Astrocyte of the hippocampus (primary cell): ENCODE measurements around the gene LTC4S.

Source experiments
- DNase-seq: peaks from one replicate; pipeline ENCODE4 v3.0.0; 2011; ENCODE audit warnings: low read depth, low spot score

Gene LTC4S

DNA sequence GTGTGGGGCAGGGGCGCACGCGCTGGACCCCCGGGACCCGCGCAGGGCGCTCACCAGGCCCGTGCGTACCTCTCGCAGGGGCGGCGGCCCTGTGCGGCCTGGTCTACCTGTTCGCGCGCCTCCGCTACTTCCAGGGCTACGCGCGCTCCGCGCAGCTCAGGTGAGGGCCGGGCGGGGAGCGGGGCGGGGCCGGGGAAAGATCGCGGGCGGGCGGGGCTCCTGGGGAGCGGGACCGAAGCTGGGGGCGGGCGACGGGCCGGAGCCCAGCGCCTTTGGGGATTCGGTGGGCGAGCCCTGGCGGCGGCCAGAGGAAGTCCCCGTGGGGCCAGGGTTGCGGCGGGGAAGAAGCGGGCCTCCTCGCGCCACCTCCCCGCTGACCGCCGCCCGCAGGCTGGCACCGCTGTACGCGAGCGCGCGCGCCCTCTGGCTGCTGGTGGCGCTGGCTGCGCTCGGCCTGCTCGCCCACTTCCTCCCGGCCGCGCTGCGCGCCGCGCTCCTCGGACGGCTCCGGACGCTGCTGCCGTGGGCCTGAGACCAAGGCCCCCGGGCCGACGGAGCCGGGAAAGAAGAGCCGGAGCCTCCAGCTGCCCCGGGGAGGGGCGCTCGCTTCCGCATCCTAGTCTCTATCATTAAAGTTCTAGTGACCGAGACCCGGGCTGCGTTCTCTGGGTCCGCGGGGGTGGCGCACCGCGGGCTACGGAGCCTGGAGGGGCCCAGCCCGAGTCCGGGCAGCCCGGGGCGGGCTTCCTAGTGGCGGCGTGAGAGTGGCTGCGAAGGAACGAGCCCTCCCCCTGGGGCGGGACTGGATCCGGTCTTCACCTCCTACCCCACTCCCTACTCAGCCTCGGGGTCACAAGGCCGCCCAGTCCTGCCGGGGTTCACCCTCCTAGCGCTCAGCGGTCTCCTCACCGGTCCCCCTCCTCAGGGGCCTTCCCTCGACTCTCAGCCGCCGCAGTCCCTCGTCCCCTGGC is 2.4 kb downstream of the LTC4S start:
- peak; percentile 95 for DNase-seq

DNA sequence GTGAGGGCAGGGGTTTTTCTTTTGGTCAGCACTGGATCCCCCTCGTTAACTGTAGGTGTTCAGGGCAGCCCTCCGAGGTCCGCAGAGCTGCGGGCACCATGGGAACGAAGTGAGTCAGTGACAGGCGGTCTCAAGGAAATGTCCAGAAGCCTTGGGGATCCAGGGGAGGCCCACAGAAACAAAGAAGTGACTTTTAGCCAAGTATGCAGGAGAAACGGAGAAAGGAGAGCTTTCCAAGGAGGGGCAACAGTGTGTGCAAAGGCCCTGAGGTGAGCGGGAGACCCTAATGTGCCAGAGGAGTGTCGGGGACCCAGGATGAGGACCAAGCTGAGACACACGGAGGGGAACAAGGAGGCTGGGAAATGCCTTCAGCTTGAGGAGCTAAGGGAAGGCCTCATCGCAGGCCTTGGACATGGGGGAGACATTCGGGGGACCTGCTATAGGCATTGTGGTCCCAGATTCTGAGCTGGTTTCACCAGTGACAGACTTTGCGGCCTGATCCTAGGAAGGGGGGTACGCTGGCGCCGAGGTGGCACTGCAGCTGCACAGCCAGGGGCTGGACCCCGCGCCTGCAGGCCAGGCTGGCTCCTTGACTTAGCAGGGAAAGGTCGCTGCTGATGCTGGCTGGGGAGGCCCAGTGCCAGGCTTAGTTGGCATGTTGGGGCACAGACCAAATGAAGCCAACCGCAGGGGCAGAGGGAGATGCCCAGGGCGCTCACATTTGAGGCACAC is 3.3 kb downstream of the LTC4S start:
- no peak for DNase-seq

DNA sequence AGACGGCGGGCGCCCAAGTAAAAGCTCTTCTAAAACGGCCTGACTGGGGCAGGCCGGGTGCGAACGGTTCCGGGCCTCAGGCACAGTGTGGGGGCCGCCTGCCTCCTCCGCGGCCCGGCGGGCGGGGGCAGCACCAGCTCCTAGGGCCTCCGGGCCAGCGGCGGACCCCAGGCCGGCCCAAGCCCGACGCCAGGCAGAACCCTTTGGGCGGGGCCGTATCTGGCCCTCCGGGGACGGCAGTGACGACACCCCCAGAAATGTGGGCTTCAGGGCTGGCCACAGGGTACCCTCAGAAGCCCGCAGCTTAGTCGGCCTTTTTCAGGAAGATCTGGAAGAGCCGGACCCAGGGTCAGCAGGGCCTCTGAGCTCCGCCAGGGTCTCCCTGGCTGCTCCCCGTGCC is 4.0 kb downstream of the LTC4S start:
- no peak for DNase-seq

DNA sequence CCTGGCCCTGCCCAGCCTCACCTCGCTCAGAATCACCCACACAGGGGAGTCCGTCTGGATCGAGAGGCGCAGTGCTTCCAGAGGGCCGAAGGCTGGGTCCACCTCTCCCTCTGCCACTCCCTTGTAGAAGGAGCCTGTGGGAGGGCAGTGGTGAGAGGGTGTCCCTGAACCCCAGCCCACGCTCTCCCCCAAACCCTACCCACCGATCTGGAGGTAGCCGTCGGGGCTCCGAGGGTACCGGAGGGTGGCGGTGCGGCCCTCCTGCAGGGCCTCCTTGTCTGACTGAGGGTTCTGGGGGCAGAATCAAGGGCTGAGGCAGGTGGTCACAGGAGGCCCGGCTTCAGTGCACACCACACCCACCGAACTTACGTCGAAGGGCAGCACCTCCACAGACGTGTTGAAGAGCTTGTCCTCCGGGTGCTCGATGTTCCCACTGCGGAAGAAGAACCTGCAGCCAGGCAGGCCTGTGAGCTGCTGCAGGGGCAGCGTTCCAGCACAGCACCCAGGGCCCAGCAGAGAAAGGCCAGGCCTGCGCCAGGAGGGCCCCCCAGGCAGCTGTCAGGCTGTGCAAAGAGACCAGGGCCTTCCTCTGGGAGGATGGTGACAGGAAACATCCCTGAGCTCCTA is 4.5 kb downstream of the LTC4S start:
- no peak for DNase-seq

DNA sequence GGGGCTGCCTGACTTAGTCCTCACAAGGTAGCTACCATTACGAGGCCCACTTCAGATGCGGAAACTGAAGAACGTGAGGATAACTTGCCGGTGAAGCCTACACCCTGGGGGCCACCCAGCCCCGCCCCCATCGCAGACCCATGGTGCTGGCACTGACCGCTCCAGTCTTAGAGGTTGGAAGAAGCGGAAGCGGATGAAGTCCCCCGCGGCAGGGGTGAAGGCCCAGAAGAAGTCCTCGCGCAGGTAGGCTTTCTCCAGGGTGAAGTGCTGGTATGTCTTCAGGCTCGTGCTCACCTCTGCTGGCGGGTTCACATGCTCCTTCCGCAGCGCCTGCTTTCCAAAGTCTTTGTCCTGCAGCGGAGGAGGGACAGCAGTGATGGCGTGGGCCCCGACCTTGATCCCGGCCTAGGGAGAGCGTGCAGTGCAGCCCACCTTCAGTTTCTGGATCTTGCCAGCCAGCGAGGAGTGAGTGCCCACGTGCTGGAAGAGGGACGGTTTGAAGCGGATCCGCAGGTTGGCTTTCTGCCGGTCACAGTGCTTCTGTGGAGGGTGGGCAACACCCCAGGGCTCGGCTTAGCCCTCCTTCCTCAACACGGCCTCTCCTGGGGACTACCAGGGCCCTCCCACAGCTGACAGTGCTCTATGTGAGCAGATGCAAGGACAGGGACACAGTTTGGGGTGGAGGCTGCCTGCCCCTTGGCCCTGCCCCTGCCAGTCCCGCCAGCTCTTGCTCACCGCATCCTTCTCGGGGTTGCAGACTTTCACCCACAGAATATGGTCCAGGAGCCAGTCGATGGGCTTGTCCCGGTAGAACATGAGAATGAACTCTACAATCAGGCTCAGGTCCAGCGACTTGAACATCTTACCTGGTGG is 5.2 kb downstream of the LTC4S start:
- no peak for DNase-seq

DNA sequence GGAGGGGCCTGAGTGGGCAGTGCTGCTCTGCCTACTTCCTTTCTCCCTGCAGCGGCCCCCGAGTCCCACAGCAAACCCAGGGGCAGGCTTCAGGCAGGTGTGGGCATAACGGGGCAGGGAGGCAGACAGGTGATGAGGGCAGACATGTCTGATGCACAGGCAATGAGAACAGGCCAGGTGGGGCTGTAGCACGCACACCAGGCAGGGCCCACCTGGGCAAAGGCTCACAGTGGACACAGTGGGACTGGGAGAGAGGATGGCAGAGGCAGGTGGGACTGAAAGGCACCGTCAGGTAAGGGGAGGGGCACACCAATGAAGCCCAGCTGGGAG is 5.8 kb downstream of the LTC4S start:
- DNase-seq = no peak

DNA sequence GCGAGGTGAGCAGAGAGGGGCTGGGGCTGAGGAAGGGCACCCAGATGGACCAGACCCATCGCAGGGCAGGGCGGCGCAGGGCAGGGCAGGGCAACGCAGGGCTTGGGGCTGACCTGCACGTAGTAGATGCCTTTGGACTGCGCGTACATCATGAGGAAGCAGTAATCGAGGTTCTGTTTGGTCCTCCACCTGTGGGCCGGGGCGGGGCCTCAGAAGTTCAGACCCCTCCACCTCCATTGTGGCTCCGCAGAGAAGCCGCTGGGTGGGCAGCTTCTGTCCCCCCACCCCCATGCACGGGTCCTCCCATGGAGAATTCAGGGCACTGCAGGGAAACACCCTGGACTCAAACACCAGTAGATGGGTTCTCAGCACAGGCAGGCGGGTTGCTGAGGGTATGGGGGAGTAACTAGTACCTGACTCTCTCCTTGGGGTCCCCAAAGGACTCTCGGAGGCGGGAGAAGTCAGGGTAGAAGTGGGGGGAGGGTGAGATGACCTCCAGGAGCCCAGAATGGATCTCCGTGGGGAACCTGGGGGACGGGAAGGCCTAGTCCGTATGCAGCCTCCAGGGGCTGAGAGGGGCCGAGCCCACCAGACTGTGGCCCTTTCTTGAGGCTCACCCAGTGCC is 6.4 kb downstream of the LTC4S start:
- no peak for DNase-seq

DNA sequence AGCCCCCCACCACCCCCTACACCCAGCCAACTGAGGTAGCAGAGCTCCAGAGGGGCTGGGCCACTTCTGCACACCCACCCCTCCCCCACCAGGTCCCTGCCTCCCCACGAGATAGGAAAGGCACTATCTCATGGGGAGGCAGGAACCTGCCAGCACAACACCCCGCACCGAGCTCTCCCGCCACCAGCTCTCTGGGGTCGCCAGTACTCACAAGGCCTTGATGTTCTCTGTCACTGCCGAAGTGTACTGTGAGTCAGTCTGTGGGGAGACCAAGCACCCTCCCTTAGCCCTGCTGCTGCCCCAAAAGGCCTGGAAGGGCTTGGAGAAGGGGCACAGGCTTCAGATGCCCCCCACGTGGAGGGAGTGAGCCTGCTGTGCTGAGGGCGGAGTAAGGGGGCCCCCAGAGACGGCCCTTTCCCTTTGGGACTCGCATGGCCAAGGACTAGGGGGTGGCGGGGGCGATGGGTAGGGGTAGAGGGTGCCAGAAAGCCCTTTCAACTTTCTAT is 7.0 kb downstream of the LTC4S start:
- no peak for DNase-seq

DNA sequence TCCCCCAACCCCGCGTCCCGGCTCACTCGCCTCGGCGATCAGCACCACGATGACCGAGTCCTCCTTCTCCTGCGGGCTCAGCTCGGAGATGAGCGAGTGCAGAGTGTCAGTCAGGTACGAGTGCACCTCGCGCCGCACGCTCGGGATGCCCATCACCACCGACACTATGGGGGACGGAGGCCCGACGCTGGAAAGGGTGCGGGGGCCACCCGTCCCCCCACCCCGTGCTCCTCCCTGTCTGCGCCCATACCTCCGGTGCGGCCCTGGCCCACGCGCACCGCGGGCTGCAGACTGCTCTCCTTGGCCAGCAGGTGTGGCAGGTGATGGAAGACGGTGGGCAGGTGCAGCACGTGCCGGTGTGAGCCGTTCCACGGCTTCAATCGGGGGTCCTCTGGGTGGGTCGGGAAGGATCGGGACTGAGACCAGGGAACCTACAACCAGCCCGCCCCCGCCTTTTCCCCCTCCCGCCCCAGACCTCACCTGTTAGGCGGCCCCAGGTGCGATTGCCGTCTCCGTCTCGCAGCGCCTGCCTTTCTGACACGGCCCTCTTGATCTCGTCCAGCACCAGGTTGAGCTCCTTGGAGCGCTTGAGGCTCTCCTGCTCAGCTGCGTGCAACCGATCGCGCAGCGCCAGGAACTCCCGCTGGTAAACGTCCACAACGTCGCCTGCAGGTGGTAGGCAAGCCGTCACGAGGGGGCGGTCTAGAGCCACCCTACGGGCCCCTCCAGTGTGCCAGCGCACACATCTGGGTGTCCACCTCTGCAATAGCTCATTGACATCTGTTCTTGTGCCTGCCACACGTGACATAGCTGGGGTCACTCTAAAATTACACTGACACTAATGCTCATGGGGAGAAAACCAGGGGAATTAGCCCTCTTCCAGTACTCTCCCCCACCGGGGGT is 7.8 kb downstream of the LTC4S start:
- DNase-seq = peak; percentile 64

DNA sequence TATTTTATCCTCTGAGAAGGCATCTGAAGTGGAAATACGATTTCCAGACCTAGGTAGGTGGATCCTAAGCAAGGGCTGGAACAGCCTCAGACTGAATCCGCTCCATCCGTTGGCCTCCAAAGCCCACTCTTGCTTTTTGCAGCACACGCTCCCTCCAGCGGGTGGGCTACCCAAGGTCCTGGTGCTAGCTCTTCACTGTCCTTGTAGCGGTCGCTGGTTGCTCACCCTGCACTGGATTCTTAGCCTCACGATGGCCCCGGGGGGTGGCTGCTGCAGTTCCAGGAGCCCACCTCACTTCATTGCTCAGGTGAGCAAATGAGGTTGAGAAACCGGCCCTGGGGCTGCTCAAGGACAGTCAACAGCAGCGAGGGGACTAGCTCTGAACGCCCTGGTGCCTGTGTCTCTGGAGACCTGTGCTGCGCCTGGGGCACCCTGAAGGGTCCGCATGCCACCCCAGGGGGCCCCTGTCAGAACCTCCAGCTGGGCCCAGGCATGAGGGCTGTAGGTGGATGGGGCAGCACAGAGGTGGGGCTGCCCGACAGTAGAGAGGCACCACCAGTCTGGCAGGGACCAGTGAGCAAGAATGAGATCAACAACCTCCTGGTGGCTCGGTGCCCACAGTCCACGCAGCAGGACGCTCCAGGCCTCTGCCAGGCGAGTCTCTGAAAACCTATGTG is 8.6 kb downstream of the LTC4S start:
- no peak for DNase-seq

DNA sequence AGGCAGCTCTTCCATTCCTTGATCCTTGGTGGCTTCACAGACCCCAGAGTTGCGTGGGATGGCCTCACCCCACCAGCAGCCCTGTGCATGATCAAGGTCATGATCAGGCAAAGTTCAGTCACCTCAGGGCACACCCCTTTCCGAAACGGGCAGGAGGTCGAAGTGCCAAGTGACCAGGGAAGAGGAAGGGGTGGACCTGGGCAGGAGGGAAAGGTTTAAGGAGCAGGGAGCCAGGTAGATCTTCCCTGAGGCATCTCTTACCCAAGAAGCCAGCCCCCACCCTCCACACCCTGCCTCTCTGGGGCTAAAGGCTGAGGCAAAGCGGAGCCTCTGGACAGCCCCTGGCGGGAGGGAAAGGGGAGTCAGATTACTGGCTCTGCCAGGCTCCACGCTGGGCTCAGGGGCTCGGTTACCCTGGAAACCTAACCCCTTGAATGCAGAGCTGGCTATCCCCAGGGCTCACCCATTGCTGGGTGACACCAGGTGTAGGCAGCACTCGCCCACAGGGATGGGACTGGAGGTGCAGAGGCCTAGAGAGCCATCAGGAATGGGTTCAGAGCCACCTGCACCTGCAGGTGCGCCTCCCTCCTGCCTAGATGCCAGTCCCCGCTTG is 9.3 kb downstream of the LTC4S start:
- DNase-seq = no peak

DNA sequence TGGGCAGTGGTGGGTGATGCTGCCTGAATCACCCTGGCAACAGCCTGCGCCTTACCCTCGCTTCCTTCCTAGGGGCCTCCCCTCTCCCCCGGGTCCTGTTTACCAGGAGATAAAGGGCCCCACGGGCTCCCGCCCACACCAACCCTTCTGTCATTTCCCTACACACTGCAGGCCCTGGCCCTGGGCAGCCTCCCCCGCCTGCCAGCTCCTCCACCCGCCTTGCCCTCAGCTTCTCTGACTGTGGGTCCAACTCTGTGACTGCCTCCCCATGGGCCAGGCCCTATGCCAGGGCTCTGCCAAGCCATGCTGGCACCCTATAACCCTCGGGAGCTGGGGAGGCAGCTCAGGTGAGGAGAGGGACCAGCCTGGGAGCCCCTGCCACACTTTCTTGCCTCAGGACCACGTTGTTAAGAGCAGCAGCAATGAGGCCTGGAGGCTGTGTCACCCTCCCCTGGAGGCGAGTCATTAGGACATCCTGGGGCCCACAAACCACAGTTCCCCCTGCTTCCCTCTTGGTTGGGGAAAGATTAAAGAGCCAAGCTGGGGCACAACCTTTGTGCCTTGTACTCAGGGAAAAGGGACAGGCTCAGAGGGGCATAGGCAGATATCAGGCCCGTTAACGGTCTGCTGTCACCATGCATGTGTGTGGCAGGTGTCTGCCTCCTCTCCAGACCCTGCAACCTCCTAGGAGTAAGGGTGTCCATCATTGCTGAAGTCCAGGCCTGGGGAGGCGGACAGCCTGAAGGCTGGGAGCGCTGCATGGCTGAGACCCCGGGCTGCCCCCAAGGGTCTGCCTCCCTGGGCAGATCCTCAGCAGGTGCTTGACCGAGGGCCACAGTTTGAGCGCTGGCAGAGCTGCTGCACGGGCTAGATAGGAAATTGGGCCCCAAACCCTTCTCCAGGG is 10.1 kb downstream of the LTC4S start:
- no peak for DNase-seq

DNA sequence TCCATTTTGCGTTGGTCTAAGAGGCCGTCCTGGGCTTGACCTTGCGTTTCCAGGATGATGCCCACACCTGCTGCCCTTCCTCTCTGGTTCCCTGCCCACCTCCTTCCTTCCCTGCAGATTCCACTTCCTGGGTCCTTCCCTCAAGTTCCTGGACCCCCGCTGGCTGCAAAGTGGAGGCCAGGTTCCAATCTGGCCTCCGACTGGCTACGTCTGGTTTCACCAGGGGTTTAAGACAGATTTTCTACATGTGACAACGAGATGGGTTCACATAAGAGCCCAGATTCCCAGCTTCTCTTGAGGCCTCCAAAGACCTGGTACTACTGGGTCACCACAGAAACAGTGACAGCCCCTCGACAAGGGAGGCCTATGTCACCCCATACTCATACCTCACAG is 10.8 kb downstream of the LTC4S start:
- no peak for DNase-seq

DNA sequence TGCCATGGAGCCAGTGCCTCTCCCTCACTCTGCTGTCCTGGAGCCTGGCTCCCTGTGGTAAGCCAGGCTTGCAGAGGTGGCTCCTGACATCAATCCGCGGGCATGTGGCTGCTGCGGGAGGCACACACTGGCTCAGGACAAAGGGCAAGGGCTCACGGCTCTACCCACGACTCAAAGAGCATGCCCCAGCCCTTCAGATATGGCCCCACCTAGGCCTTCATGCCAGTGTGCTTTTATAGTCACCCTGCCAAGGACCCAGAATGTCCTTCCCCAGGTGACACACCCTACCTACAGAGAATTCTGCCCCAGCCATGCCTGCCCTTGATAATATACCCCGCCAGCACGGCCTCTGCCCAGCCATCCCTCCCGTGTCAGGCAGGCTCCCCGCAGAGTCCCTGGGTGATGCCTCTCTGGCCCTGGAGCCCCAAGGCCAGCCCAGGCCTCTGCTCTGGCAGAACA is 11.3 kb downstream of the LTC4S start:
- no peak for DNase-seq

DNA sequence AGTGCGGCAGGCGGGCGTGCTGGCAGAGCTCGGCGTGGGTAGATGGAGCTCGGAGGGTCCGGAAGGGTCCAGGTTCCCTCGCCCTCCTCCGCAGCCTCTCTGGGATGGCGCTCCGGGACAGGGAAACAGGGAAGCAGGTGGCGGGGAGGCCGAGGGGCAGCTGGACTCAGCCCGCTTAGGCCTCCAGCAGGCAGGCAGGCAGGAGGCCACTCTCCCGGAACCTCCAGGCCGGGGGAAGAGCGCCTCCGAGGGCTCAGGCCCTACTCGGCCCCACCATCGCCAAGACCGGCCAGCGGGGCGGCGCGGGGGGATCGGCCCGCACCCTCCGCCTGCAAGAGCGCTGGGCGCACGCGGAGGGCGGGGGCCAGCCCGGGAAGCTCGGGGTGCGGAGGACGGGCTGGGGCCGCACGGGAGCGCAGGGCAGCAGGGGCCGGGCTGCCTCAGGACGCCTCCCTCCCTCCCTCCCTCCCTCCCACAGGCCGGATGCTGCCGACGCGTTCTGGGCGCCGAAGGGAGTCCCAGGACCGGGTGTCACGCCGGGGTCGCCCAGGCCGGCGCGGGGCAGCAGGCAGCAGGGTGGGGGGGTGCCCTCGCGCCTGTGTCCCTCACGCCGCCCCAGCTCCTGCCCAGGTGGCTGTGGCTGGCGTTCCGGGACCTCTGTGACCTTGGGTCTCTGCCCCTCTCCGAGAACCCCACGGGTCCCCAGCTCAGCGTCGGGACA is 11.9 kb downstream of the LTC4S start:
- peak; percentile 67 for DNase-seq

DNA sequence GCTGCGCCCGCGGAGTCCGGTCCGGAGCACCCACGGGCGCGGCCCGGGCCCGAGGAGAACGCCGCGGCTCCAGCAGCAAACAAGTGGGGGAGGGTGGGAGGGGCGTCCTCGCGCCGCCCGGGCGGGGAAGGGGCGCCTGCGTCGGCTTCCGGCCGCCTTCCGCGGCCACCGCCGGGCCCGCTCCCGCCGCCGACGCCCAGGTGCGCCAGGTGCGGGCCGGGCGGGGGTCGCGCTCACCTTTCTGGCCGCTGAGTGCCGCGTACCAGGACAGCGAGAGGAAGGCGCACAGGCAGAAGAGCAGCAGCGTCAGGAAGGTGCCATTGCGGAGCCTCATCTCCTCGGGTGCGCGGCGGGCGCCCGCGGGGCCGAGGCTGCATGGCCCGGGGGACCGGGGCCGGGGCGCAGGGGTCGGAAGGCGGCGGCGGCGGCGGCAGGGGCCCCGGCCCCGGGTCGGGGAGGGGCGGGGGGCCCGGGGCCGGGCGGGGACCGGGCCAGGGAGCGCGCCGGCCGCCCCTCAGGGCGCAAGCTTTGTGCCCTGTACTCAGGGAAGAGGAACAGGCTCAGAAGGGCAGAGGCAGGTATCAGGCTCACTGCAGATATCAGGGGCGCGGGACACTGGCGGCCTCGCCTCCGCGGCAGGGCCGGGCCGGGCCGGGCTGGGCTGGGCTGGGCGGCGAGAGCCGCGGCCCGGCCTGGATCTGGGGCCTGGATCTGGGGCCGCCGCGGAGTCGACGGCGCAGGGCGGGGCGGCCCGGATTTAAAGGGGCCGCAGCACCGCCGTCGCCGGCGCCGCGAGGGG is 12.7 kb downstream of the LTC4S start, which contains the start of gene MGAT4B:
Gene MGAT4B (minus strand): TSS at position 617 of the 799 bp plus-strand sequence. CDS start 283 bp downstream, at position 334.
- DNase-seq = peak; percentile 93
